HepG2 (cell line): Measurements from ENCODE around the gene MMP17. TPM values are rescaled to one million over a fixed set of nuclear protein-coding genes. Genes with fewer than 3 reads are reported as not detected.
A peak's percentile ranks its signal among the peaks of the same experiment; 100 is the strongest.

Experiments
- ATF7-NPFF ChIP-seq: sonication (generic); formaldehyde crosslinking; IDR thresholded peaks from 2 replicates; pipeline ENCODE4 v1.8.1; 2023; ENCODE audit warnings: mild to moderate bottlenecking, low read depth, missing genetic modification reagents, moderate library complexity
- GZF1 ChIP-seq: sonication (generic); formaldehyde crosslinking; IDR thresholded peaks from 2 replicates; pipeline ENCODE4 v1.5.1; 2020; ENCODE audit warnings: mild to moderate bottlenecking, missing genetic modification reagents
- KLF15 ChIP-seq: sonication (generic); formaldehyde crosslinking; IDR thresholded peaks from 2 replicates; pipeline ENCODE4 v1.8.1; 2023; ENCODE audit warnings: borderline replicate concordance, mild to moderate bottlenecking, inconsistent platforms, missing genetic modification reagents, mixed read lengths
- NFKB2 ChIP-seq: sonication (generic); formaldehyde crosslinking; IDR thresholded peaks from 2 replicates; pipeline ENCODE4 v1.4.0; 2020; ENCODE audit warnings: missing genetic modification reagents, borderline replicate concordance
- NONO ChIP-seq, 2 experiments: fragments of 450-650 bp in 1 of 2; sonication (generic) in 1 of 2; formaldehyde crosslinking in 1 of 2; IDR thresholded peaks in 1 of 2; conservative IDR thresholded peaks in 1 of 2; 2 replicates each; pipeline versions ENCODE4 v1.6.1 to v1.8.0; 2017 to 2022; ENCODE audit warnings: mild to moderate bottlenecking in 1 of 2, missing genetic modification reagents in 1 of 2, moderate library complexity in 1 of 2
- PHF5A ChIP-seq: IDR thresholded peaks from one replicate; pipeline ENCODE4 v1.6.1; 2018; ENCODE audit warnings: low read depth, missing genetic modification reagents; ENCODE audit not compliant: unreplicated experiment
- POLR2AphosphoS5 ChIP-seq: IDR thresholded peaks from 2 replicates; pipeline ENCODE4 v1.6.1; 2012; ENCODE audit warnings: low read depth, low read length
- TP53 ChIP-seq: sonication (generic); formaldehyde crosslinking; conservative IDR thresholded peaks from 2 replicates; pipeline ENCODE4 v1.4.0; 2020; ENCODE audit warnings: missing genetic modification reagents
- ZNF10 ChIP-seq: sonication (generic); formaldehyde crosslinking; IDR thresholded peaks from 2 replicates; pipeline ENCODE4 v1.4.0; 2020; ENCODE audit warnings: mild to moderate bottlenecking, low read depth, missing genetic modification reagents, borderline replicate concordance
- ZNF136 ChIP-seq: sonication (generic); formaldehyde crosslinking; IDR thresholded peaks from 2 replicates; pipeline ENCODE4 v1.8.1; 2022; ENCODE audit warnings: low read depth, mild to moderate bottlenecking, moderate library complexity, missing genetic modification reagents
- ZNF24 ChIP-seq: fragments of 450-650 bp; IDR thresholded peaks from 2 replicates; pipeline ENCODE4 v1.6.1; 2017; ENCODE audit warnings: antibody characterized with exemption, mild to moderate bottlenecking
- ZZZ3 ChIP-seq: sonication (generic); formaldehyde crosslinking; IDR thresholded peaks from 2 replicates; pipeline ENCODE4 v1.4.0; 2020; ENCODE audit warnings: missing genetic modification reagents, mild to moderate bottlenecking, borderline replicate concordance
- polyA plus RNA-seq, 8 experiments: library from polyadenylated mRNA; depleted of rRNA in 3 of 8; stranded (reverse) in 7 of 8; unstranded in 1 of 8; fragments of >200 nt; fragmentation: Illumina TruSeq in 4 of 8; extraction: Trizol in 4 of 8; gene quantifications; 2 replicates each; pipeline versions ENCODE4 v1.2.1 to v1.2.3, GENCODE V29; 2011 to 2016; ENCODE audit warnings: low read depth in 4 of 8, missing spikeins in 1 of 8, mixed read lengths in 1 of 8; ENCODE audit not compliant: insufficient read depth in 1 of 8
- total RNA-seq, 5 experiments: library from RNA; depleted of rRNA; stranded (reverse); fragments of >200 nt; fragmentation: Illumina TruSeq; extraction: Trizol; gene quantifications; 2 replicates each; pipeline ENCODE4 v1.2.3, GENCODE V29; 2016; ENCODE audit warnings: low read depth in 1 of 5
- TF ChIP-seq, protein P1 (sequence below): sonication (generic); formaldehyde crosslinking; IDR thresholded peaks from 2 replicates; pipeline ENCODE4 v1.4.0; 2020; ENCODE audit warnings: missing genetic modification reagents, borderline replicate concordance
- TF ChIP-seq, protein P2 (sequence below): sonication (generic); formaldehyde crosslinking; IDR thresholded peaks from 2 replicates; pipeline ENCODE4 v1.9.0; 2022; ENCODE audit warnings: missing genetic modification reagents, mild to moderate bottlenecking, borderline replicate concordance
- TF ChIP-seq, protein P3 (sequence below): sonication (generic); formaldehyde crosslinking; conservative IDR thresholded peaks from 2 replicates; pipeline ENCODE4 v1.8.0; 2022; ENCODE audit warnings: missing genetic modification reagents
- TF ChIP-seq, protein P4 (sequence below): sonication (generic); formaldehyde crosslinking; IDR thresholded peaks from 2 replicates; pipeline ENCODE4 v1.4.0; 2020; ENCODE audit warnings: missing genetic modification reagents
- TF ChIP-seq, protein P5 (sequence below): sonication (generic); formaldehyde crosslinking; IDR thresholded peaks from 2 replicates; pipeline ENCODE4 v1.4.0; 2020; ENCODE audit warnings: missing genetic modification reagents, borderline replicate concordance

The MMP17 gene
- total and polyA plus RNA-seq, 2 of the 13 experiments (the other 11 are each of a cell fraction or from before 2014, with no cell fraction given): 0.55 to 0.80 TPM

DNA sequence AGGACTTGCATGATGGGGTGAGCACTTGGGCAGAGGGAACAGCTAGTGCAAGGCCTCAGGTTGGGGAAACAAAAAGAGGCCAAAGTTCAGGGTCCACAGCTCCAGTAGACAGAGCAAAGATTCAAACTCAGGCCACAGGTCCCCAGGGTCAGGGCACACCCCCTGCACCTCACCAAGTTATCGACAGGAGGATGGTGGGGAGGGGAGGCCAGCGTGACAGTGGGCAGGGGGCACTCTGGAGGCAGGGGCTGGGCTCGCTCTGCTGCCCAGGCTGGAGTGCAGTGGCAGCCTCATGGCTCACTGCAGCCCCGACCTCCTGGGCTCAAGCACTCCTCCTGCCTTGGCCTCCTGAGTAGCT, 33.9 kb downstream of the MMP17 start (continued):
- TF ChIP-seq, protein P1, sequence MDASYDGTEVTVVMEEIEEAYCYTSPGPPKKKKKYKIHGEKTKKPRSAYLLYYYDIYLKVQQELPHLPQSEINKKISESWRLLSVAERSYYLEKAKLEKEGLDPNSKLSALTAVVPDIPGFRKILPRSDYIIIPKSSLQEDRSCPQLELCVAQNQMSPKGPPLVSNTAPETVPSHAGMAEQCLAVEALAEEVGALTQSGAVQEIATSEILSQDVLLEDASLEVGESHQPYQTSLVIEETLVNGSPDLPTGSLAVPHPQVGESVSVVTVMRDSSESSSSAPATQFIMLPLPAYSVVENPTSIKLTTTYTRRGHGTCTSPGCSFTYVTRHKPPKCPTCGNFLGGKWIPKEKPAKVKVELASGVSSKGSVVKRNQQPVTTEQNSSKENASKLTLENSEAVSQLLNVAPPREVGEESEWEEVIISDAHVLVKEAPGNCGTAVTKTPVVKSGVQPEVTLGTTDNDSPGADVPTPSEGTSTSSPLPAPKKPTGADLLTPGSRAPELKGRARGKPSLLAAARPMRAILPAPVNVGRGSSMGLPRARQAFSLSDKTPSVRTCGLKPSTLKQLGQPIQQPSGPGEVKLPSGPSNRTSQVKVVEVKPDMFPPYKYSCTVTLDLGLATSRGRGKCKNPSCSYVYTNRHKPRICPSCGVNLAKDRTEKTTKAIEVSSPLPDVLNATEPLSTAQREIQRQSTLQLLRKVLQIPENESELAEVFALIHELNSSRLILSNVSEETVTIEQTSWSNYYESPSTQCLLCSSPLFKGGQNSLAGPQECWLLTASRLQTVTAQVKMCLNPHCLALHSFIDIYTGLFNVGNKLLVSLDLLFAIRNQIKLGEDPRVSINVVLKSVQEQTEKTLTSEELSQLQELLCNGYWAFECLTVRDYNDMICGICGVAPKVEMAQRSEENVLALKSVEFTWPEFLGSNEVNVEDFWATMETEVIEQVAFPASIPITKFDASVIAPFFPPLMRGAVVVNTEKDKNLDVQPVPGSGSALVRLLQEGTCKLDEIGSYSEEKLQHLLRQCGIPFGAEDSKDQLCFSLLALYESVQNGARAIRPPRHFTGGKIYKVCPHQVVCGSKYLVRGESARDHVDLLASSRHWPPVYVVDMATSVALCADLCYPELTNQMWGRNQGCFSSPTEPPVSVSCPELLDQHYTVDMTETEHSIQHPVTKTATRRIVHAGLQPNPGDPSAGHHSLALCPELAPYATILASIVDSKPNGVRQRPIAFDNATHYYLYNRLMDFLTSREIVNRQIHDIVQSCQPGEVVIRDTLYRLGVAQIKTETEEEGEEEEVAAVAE (CRISPR knock-in tag): no peak
- TF ChIP-seq, protein P2, sequence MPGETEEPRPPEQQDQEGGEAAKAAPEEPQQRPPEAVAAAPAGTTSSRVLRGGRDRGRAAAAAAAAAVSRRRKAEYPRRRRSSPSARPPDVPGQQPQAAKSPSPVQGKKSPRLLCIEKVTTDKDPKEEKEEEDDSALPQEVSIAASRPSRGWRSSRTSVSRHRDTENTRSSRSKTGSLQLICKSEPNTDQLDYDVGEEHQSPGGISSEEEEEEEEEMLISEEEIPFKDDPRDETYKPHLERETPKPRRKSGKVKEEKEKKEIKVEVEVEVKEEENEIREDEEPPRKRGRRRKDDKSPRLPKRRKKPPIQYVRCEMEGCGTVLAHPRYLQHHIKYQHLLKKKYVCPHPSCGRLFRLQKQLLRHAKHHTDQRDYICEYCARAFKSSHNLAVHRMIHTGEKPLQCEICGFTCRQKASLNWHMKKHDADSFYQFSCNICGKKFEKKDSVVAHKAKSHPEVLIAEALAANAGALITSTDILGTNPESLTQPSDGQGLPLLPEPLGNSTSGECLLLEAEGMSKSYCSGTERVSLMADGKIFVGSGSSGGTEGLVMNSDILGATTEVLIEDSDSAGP: no peak
- TF ChIP-seq POLR2AphosphoS5 (no peak), ZNF10 (CRISPR knock-in tag) (no peak), GZF1 (CRISPR knock-in tag) (no peak), NONO (IDR thresholded peaks at IDR 0.05) (no peak), NONO (CRISPR knock-in tag; conservative IDR thresholded peaks at IDR 0.05) (no peak; the same call in 1 of the 2 replicates), NFKB2 (CRISPR knock-in tag) (0 out of 2 replicates have a peak, but pooled peaks have one; percentile 19), ZNF24 (0 out of 2 replicates have a peak, but pooled peaks have one; percentile 38), KLF15 (CRISPR knock-in tag) (no peak), ZNF136 (CRISPR knock-in tag) (no peak), TP53 (CRISPR knock-in tag) (no peak), ATF7-NPFF (CRISPR knock-in tag) (0 out of 2 replicates have a peak, but pooled peaks have one; percentile 37), PHF5A (CRISPR knock-in tag) (no peak), ZZZ3 (CRISPR knock-in tag) (no peak)
- TF ChIP-seq, protein P3, sequence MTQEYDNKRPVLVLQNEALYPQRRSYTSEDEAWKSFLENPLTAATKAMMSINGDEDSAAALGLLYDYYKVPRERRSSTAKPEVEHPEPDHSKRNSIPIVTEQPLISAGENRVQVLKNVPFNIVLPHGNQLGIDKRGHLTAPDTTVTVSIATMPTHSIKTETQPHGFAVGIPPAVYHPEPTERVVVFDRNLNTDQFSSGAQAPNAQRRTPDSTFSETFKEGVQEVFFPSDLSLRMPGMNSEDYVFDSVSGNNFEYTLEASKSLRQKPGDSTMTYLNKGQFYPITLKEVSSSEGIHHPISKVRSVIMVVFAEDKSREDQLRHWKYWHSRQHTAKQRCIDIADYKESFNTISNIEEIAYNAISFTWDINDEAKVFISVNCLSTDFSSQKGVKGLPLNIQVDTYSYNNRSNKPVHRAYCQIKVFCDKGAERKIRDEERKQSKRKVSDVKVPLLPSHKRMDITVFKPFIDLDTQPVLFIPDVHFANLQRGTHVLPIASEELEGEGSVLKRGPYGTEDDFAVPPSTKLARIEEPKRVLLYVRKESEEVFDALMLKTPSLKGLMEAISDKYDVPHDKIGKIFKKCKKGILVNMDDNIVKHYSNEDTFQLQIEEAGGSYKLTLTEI: no peak
- TF ChIP-seq, protein P4, sequence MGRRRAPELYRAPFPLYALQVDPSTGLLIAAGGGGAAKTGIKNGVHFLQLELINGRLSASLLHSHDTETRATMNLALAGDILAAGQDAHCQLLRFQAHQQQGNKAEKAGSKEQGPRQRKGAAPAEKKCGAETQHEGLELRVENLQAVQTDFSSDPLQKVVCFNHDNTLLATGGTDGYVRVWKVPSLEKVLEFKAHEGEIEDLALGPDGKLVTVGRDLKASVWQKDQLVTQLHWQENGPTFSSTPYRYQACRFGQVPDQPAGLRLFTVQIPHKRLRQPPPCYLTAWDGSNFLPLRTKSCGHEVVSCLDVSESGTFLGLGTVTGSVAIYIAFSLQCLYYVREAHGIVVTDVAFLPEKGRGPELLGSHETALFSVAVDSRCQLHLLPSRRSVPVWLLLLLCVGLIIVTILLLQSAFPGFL (CRISPR knock-in tag): no peak
- TF ChIP-seq, protein P5, sequence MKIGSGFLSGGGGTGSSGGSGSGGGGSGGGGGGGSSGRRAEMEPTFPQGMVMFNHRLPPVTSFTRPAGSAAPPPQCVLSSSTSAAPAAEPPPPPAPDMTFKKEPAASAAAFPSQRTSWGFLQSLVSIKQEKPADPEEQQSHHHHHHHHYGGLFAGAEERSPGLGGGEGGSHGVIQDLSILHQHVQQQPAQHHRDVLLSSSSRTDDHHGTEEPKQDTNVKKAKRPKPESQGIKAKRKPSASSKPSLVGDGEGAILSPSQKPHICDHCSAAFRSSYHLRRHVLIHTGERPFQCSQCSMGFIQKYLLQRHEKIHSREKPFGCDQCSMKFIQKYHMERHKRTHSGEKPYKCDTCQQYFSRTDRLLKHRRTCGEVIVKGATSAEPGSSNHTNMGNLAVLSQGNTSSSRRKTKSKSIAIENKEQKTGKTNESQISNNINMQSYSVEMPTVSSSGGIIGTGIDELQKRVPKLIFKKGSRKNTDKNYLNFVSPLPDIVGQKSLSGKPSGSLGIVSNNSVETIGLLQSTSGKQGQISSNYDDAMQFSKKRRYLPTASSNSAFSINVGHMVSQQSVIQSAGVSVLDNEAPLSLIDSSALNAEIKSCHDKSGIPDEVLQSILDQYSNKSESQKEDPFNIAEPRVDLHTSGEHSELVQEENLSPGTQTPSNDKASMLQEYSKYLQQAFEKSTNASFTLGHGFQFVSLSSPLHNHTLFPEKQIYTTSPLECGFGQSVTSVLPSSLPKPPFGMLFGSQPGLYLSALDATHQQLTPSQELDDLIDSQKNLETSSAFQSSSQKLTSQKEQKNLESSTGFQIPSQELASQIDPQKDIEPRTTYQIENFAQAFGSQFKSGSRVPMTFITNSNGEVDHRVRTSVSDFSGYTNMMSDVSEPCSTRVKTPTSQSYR (CRISPR knock-in tag): peak; percentile 56; the same call in 1 of the 2 replicates
